Vagina (tissue), 2 donors: ENCODE results near the gene SNX27. TPM values are rescaled to one million over a fixed set of nuclear protein-coding genes. Genes with fewer than 3 reads are reported as not detected.
"Not testable (repeated sequence)": the region's sequence is repeated elsewhere in the genome, so short reads cannot be mapped to it uniquely, and the experiment has no call there.

Experiments used
- DNase-seq, 2 donors: peaks; one replicate each; pipeline ENCODE4 v3.0.0-alpha.2; 2017; ENCODE audit errors: extremely low spot score in 2 of 2
- H3K27ac ChIP-seq: fragments of 200-600 bp; sonication (generic); one replicate; pipeline ENCODE4 v1.5.1; 2019
- H3K27me3 ChIP-seq: fragments of 200-600 bp; sonication (generic); one replicate; pipeline ENCODE4 v1.5.1; 2019
- H3K36me3 ChIP-seq, 2 donors: fragments of 200-600 bp; sonication (generic); one replicate each; pipeline ENCODE4 v1.5.1; 2017 to 2019
- H3K4me1 ChIP-seq: fragments of 200-600 bp; sonication (generic); one replicate; pipeline ENCODE4 v1.5.1; 2019
- H3K4me3 ChIP-seq, 2 donors: fragments of 200-600 bp; sonication (generic); 1 replicate in 1 of 2; 2 replicates in 1 of 2; pipeline ENCODE4 v1.5.1; 2016 to 2019
- H3K9me3 ChIP-seq: fragments of 200-600 bp; sonication (generic); one replicate; pipeline ENCODE4 v1.5.1; 2019
- POLR2A ChIP-seq, 2 donors: fragments of 450-650 bp; IDR thresholded peaks; one replicate each; pipeline ENCODE4 v1.6.1; 2017; ENCODE audit warnings: antibody characterized with exemption in 2 of 2, mild to moderate bottlenecking in 2 of 2, moderate library complexity in 2 of 2
- POLR2AphosphoS5 ChIP-seq, 2 donors: sonication (generic); formaldehyde crosslinking; IDR thresholded peaks; one replicate each; pipeline ENCODE4 v1.9.0; 2017; ENCODE audit warnings: antibody characterized with exemption in 2 of 2, mild to moderate bottlenecking in 2 of 2, low read depth in 1 of 2; ENCODE audit not compliant: insufficient read depth in 1 of 2
- intact Hi-C: fragments of 100-400 bp; cut with DNase I; formaldehyde crosslinking; loops from one replicate; pipeline ENCODE4 v1.15.1; 2023
- total RNA-seq: library from RNA; depleted of rRNA; stranded (reverse); fragments of >200 nt; gene quantifications from one replicate; pipeline ENCODE4 v1.2.3, GENCODE V29; 2016
- TF ChIP-seq, protein P1 (sequence below), 3 experiments: fragments of 450-650 bp in 2 of 3; fragments of 200-600 bp in 1 of 3; sonication (generic) in 1 of 3; IDR thresholded peaks; one replicate each; pipeline ENCODE4 v1.5.1; 2017 to 2019; ENCODE audit warnings: antibody characterized with exemption in 3 of 3, mild to moderate bottlenecking in 2 of 3, moderate library complexity in 2 of 3

SNX27 gene
- total RNA-seq, 1 donor from 2014 or later = 50.6 TPM

DNA sequence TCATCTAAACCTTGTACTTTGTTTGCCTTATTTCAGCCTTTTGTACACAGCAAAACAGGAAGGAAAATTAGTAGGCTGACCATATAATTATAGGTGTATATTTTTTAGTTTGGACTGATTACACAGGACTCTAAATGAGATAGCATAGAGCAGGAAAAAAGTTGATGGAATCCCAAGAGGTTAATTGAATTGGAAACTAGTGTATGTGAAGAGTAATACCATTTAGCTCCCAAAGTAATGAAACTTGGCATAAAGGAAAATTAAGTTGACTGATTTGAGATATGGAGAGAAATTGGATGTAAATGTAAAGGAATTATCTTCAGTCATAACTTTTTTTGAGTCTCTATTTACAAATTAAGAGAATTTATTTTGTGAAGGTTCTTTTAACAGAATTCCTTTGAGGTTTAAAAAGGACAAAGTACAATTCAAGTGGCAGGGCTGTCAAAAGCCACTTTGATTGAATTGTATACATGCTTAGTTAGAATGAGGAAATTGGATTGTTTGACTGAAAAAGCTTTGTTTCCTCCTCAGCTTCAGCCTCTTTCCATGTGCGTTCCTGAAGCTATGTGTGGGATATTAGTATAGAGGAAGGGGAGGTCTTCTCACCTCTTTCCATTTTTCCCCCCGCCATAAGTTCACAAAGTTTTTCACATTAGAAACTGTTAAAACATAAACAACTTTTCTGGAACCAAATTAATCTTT, 26.4 kb downstream of the SNX27 start:
- intact Hi-C loops = no loop called here
- TF ChIP-seq, protein P1, sequence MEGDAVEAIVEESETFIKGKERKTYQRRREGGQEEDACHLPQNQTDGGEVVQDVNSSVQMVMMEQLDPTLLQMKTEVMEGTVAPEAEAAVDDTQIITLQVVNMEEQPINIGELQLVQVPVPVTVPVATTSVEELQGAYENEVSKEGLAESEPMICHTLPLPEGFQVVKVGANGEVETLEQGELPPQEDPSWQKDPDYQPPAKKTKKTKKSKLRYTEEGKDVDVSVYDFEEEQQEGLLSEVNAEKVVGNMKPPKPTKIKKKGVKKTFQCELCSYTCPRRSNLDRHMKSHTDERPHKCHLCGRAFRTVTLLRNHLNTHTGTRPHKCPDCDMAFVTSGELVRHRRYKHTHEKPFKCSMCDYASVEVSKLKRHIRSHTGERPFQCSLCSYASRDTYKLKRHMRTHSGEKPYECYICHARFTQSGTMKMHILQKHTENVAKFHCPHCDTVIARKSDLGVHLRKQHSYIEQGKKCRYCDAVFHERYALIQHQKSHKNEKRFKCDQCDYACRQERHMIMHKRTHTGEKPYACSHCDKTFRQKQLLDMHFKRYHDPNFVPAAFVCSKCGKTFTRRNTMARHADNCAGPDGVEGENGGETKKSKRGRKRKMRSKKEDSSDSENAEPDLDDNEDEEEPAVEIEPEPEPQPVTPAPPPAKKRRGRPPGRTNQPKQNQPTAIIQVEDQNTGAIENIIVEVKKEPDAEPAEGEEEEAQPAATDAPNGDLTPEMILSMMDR (IDR thresholded peaks at IDR 0.05) = no peak
- TF ChIP-seq POLR2AphosphoS5 (IDR thresholded peaks at IDR 0.05; ENCODE audit: insufficient read depth in 1 of 2, low read depth in 1 of 2) (no peak), POLR2A (IDR thresholded peaks at IDR 0.05) (no peak)
- no peaks in the 10 kb centered on the region for H3K9me3 ChIP-seq
- H3K4me3 ChIP-seq = no peak overlapping the region
- H3K27me3 ChIP-seq = no peaks in the 10 kb centered on the region
- no peak for DNase-seq
- H3K36me3 ChIP-seq = no peaks in the 10 kb centered on the region
- H3K4me1 ChIP-seq = peaks cover 16% of the 10 kb centered on the region
- H3K27ac ChIP-seq = no peak overlapping the region

DNA sequence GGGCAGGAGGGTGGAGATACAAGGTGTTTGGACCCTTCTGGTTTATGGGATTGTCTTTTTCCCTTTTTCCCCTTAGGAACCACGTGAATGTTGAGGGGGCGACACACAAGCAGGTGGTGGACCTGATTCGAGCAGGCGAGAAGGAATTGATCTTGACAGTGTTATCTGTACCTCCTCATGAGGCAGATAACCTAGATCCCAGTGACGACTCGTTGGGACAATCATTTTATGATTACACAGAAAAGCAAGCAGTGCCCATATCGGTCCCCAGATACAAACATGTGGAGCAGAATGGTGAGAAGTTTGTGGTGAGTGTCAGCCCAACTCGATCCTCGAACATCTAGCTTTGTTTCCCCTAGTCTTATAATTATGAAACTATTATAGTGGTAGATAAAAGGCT, 27.0 kb downstream of the SNX27 start:
- H3K9me3 ChIP-seq = no peaks in the 10 kb centered on the region
- H3K4me3 ChIP-seq = no peak overlapping the region
- TF ChIP-seq POLR2A (IDR thresholded peaks at IDR 0.05) = no peak
- TF ChIP-seq POLR2AphosphoS5 (IDR thresholded peaks at IDR 0.05; ENCODE audit: insufficient read depth in 1 of 2, low read depth in 1 of 2) = no peak
- TF ChIP-seq, protein P1 (IDR thresholded peaks at IDR 0.05) = no peak
- no peaks in the 10 kb centered on the region for H3K36me3 ChIP-seq
- DNase-seq = no peak
- H3K4me1 ChIP-seq = peaks cover 16% of the 10 kb centered on the region
- H3K27me3 ChIP-seq = no peaks in the 10 kb centered on the region
- intact Hi-C loops = no loop called here
- no peak overlapping the region for H3K27ac ChIP-seq

DNA sequence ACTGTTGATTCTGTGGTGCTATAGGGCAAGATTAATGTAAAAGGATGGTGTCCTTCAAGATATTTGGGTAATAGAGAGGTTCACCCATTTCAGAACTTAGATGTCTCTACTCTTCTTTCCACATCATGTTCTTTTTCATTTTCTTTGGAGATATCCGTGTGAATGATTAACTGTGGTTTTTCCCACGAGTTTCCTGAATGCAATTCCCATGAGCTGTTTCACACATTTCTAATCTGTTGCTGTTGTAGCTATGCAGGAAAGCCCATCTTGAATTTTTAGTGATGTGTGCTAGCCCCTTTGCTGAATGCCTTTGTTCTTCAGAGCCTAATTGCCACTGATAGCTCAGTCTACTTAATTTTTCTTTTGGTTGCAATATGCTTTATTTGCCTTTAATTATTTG, 27.6 kb downstream of the SNX27 start:
- no peak for TF ChIP-seq POLR2AphosphoS5 (IDR thresholded peaks at IDR 0.05; ENCODE audit: insufficient read depth in 1 of 2, low read depth in 1 of 2)
- no peak for TF ChIP-seq POLR2A (IDR thresholded peaks at IDR 0.05)
- no peak for DNase-seq
- no peak overlapping the region for H3K27ac ChIP-seq
- peaks cover 16% of the 10 kb centered on the region for H3K4me1 ChIP-seq
- H3K36me3 ChIP-seq = no peaks in the 10 kb centered on the region
- intact Hi-C loops = no loop called here
- no peaks in the 10 kb centered on the region for H3K9me3 ChIP-seq
- H3K27me3 ChIP-seq = no peaks in the 10 kb centered on the region
- no peak overlapping the region for H3K4me3 ChIP-seq

DNA sequence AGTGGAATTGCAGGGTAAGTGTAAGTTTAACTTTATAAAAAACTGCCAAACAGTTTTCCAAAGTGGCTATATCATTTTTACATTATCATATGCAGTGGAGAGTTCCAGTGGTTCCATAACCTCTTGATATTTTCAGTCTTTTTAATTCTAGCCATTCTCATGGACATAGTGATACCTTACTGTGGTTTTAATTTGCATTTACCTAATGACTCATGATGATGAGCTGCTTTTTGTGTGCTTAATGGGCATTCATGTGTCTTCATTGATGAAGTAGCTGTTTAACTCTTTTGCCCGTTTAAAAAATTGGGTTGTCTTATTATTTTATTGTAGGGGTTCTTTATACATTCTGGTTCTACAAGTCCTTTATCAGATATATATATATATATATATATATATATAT, 29.4 kb downstream of the SNX27 start:
- no peaks in the 10 kb centered on the region for H3K36me3 ChIP-seq
- H3K4me1 ChIP-seq = peaks cover 16% of the 10 kb centered on the region
- TF ChIP-seq POLR2A (IDR thresholded peaks at IDR 0.05) (no peak), POLR2AphosphoS5 (IDR thresholded peaks at IDR 0.05; ENCODE audit: insufficient read depth in 1 of 2, low read depth in 1 of 2) (no peak)
- TF ChIP-seq, protein P1 (IDR thresholded peaks at IDR 0.05) = no peak
- intact Hi-C loops = no loop called here
- DNase-seq = no peak
- no peaks in the 10 kb centered on the region for H3K9me3 ChIP-seq
- H3K27me3 ChIP-seq = no peaks in the 10 kb centered on the region
- H3K27ac ChIP-seq = no peak overlapping the region
- H3K4me3 ChIP-seq = no peak overlapping the region

DNA sequence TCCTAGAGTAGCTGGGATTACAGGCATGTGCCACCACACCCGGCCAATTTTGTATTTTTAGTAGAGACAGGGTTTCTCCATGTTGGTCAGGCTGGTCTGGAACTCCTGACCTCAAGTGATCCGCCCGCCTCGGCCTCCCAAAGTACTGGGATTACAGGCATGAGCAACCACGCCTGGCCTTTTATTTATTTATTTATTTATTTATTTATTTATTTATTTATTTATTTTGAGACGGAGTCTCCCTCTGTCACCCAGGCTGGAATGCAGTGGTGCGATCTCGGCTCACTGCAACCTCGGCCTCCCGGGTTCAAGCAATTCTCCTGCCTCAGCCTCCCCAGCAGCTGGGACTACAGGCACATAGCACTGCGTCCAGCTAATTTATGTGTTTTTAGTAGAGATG, 31.2 kb downstream of the SNX27 start:
- DNase-seq, H3K36me3 ChIP-seq, H3K27me3 ChIP-seq, H3K27ac ChIP-seq, H3K9me3 ChIP-seq, H3K4me1 ChIP-seq, H3K4me3 ChIP-seq, intact Hi-C loops: not testable (repeated sequence)

DNA sequence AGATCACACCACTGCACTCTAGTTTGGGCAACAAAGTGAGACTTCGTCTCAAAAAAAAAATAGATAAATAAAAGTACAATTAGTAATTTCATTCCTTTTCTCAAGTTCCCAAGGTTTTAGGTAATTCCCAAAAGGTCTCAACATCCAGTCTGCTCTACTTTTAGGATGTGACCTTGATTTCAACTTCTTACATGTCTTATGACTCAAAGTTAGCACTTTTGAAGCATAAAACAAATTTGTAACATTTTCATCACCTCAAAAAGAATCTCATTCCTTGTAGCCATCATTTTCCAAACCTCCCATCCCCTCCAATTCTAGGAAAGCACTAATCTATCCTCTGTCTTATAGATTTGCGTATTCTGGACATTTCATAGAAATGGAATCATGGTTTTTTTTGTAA, 32.2 kb downstream of the SNX27 start:
- no peaks in the 10 kb centered on the region for H3K27me3 ChIP-seq

More for the DNA sequence above, 32.2 kb downstream of the SNX27 start:
- Histone ChIP-seq H3K36me3 (no peaks in the 10 kb centered on the region), H3K4me1 (no peaks in the 10 kb centered on the region), H3K9me3 (no peaks in the 10 kb centered on the region), H3K4me3 (no peak overlapping the region), H3K27ac (no peak overlapping the region)
- intact Hi-C loops = no loop called here
- TF ChIP-seq POLR2AphosphoS5 (IDR thresholded peaks at IDR 0.05; ENCODE audit: insufficient read depth in 1 of 2, low read depth in 1 of 2) (no peak), POLR2A (IDR thresholded peaks at IDR 0.05) (no peak)
- TF ChIP-seq, protein P1 (IDR thresholded peaks at IDR 0.05) = no peak
- DNase-seq = no peak
